Measurements from ENCODE around the gene TMTC2. TPM values are rescaled to one million over a fixed set of nuclear protein-coding genes. Genes with fewer than 3 reads are reported as not detected.

Gene TMTC2
- polyA plus RNA-seq, 4 donors = 1.1 to 5.6 (median 2.7) TPM

DNA sequence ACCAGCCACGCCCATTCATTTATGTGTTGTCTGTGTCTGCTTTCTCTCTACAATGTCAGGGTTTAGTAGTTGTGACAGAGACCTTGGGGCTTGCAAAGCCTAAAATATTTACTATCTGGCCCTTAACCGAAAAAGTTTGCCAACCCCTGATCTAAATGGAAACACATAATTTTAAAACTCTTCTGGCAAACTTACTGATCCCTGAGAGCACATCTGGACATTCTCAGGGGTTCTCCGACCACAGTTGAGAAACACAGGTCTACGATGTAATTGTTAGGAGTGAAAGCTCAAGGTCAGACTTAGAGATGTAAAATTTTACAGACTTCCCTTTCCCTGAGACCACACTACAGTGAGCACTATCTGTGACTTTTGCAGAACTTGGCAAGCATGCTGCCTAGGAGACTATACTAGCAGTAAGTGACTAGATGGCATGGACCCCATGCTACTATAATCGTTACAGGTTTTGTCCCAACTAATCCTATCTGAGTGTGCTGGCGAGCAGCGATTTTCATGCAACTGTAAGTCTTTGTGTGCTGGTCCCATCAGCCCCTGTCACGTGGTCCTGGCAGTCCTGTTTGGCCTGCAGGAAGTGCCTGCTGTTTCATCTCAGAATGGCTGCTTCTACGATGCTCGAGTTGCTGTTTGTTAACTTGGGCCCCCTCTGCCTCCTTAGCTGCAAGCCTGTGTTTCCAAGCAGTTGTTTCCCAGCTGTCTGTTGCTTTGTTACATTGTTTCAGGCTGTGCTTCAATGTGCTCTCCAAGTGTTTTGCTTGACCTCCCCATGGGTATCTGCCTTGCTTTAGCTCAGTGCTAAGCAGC is 21.6 kb downstream of the TMTC2 start:
- Histone ChIP-seq H3K4me3 (ENCODE audit: low read depth in 1 of 3, low read length in 3 of 3) (no peak overlapping the region), H3K9me3 (ENCODE audit: control insufficient read depth in 2 of 2, insufficient read depth in 1 of 2, low read depth in 1 of 2, low read length in 1 of 2) (no peaks in the 10 kb centered on the region), H3K4me1 (ENCODE audit: control insufficient read depth in 3 of 3, insufficient read depth in 2 of 3, low read depth in 1 of 3, low read length in 2 of 3) (no peaks in the 10 kb centered on the region), H3K36me3 (ENCODE audit: control insufficient read depth in 3 of 3, insufficient read depth in 2 of 3, low read depth in 1 of 3, low read length in 3 of 3) (no peaks in the 10 kb centered on the region), H3K27ac (ENCODE audit: low read depth in 1 of 3, low read length in 2 of 3) (no peak overlapping the region), H3K27me3 (ENCODE audit: control insufficient read depth in 3 of 3, insufficient read depth in 3 of 3, low read length in 3 of 3) (no peaks in the 10 kb centered on the region)
- FAIRE-seq (no peak), DNase-seq (peak in 1 of 2 donors; percentile 18)
- WGBS, 3 donors = 61 to 79% (median 79%) methylated on average over 10 of the region's 10 CpGs

DNA sequence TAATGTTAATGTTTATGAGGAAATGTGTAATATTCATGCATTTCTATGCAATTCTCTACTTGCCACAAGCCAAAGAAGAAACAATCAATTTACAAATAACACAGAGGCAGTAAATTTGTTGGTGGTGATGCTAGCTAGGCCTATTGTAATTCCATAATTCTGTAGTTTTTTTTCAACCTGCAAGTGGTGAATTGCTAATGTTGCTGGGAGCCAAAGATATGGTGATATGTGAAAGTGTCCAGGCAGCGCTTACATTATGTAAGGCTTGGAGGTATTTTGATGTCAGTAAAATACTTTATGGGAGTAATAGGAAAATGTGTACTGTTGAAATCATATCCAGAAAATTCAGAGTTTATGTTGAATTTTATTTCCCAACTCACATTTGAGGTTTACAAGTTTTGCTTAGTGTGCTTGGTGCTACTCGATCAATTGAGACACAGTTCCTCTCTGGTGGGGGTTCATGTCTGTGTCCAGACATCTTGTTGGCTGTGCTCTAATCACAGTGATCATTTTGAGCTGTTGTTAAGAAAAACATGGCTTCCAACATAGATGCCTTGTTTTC is 23.2 kb downstream of the TMTC2 start:
- no peaks in the 10 kb centered on the region for H3K27me3 ChIP-seq (ENCODE audit: control insufficient read depth in 3 of 3, insufficient read depth in 3 of 3, low read length in 3 of 3)
- H3K36me3 ChIP-seq (ENCODE audit: control insufficient read depth in 3 of 3, insufficient read depth in 2 of 3, low read depth in 1 of 3, low read length in 3 of 3) = no peaks in the 10 kb centered on the region
- no peak overlapping the region for H3K4me3 ChIP-seq (ENCODE audit: low read depth in 1 of 3, low read length in 3 of 3)
- WGBS, 3 donors = 89 to 98% (median 96%) methylated on average over 2 of the region's 2 CpGs
- no peak for DNase-seq
- H3K4me1 ChIP-seq (ENCODE audit: control insufficient read depth in 3 of 3, insufficient read depth in 2 of 3, low read depth in 1 of 3, low read length in 2 of 3) = no peaks in the 10 kb centered on the region
- H3K27ac ChIP-seq (ENCODE audit: low read depth in 1 of 3, low read length in 2 of 3) = no peak overlapping the region
- FAIRE-seq = no peak
- H3K9me3 ChIP-seq (ENCODE audit: control insufficient read depth in 2 of 2, insufficient read depth in 1 of 2, low read depth in 1 of 2, low read length in 1 of 2) = no peaks in the 10 kb centered on the region

DNA sequence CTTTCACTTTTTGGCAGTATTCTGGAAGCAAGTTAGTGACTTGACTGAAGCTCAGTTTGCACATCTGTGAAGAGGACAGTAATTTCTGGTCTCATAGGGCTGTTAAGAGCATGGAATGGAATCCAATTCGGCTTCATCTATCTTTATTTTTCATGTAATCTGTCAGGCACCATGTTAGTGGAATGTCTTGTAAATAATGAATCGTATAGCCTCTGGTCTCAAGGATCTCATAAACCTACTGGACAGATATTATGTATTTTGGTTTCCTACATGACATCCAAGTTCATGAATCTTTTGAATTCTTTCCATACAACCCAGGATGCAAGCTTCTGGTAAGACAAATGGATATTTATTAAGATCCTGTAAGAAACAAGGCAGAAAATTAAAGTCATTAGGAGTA is 24.0 kb downstream of the TMTC2 start:
- Histone ChIP-seq H3K9me3 (ENCODE audit: control insufficient read depth in 2 of 2, insufficient read depth in 1 of 2, low read depth in 1 of 2, low read length in 1 of 2) (no peaks in the 10 kb centered on the region), H3K36me3 (ENCODE audit: control insufficient read depth in 3 of 3, insufficient read depth in 2 of 3, low read depth in 1 of 3, low read length in 3 of 3) (no peaks in the 10 kb centered on the region), H3K27me3 (ENCODE audit: control insufficient read depth in 3 of 3, insufficient read depth in 3 of 3, low read length in 3 of 3) (no peaks in the 10 kb centered on the region), H3K27ac (ENCODE audit: low read depth in 1 of 3, low read length in 2 of 3) (no peak overlapping the region), H3K4me3 (ENCODE audit: low read depth in 1 of 3, low read length in 3 of 3) (no peak overlapping the region), H3K4me1 (ENCODE audit: control insufficient read depth in 3 of 3, insufficient read depth in 2 of 3, low read depth in 1 of 3, low read length in 2 of 3) (no peaks in the 10 kb centered on the region)
- 75 to 93% (median 90%) methylated on average over 2 of the region's 2 CpGs for WGBS, 3 donors
- FAIRE-seq (no peak), DNase-seq (no peak)

DNA sequence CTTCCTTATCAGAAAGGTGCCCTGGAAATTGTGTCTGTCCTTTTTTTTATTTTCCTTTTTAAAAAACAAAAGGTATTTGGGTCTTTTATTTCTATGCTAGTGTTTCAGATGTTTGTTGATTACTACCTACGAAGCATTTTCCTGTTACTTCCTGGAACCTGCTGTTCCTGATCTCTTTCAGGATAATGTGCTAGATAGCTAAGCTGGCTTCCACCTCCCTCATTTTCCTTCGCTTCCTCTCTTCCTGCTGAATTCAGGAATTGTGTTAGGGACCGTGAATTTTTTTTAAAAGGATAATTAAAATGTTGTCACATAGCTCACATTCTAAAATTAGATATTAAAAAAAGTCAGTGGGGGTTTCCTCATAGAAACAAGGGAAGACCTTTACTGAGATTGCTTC is 27.7 kb downstream of the TMTC2 start:
- FAIRE-seq = no peak
- no peak for DNase-seq
- Histone ChIP-seq H3K4me3 (ENCODE audit: low read depth in 1 of 3, low read length in 3 of 3) (no peak overlapping the region), H3K36me3 (ENCODE audit: control insufficient read depth in 3 of 3, insufficient read depth in 2 of 3, low read depth in 1 of 3, low read length in 3 of 3) (no peaks in the 10 kb centered on the region), H3K27me3 (ENCODE audit: control insufficient read depth in 3 of 3, insufficient read depth in 3 of 3, low read length in 3 of 3) (no peaks in the 10 kb centered on the region), H3K4me1 (ENCODE audit: control insufficient read depth in 3 of 3, insufficient read depth in 2 of 3, low read depth in 1 of 3, low read length in 2 of 3) (no peaks in the 10 kb centered on the region), H3K27ac (ENCODE audit: low read depth in 1 of 3, low read length in 2 of 3) (no peak overlapping the region), H3K9me3 (ENCODE audit: control insufficient read depth in 2 of 2, insufficient read depth in 1 of 2, low read depth in 1 of 2, low read length in 1 of 2) (no peaks in the 10 kb centered on the region)
- 79 to 92% (median 89%) methylated on average over 3 of the region's 3 CpGs for WGBS, 3 donors

DNA sequence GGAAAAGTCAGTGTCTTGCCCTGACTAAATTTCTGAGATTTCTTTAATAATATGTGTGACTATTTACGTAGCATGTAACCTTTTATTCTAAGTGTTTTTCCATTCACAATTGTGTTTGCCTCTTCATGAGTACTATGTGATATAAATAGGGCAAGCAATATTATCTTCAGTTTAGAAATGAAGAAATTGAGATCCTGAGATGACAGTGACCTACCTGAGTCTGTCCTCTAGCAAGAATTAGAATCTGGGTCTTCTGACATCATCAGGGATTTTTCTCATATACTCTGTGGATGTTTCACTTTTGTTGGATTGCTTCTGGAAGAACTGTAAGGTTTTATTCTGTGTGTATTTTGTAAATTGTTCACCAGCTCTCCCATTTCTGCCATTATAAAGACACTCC is 35.0 kb downstream of the TMTC2 start:
- Histone ChIP-seq H3K27ac (ENCODE audit: low read depth in 1 of 3, low read length in 2 of 3) (no peak overlapping the region), H3K4me1 (ENCODE audit: control insufficient read depth in 3 of 3, insufficient read depth in 2 of 3, low read depth in 1 of 3, low read length in 2 of 3) (no peaks in the 10 kb centered on the region), H3K4me3 (ENCODE audit: low read depth in 1 of 3, low read length in 3 of 3) (no peak overlapping the region), H3K9me3 (ENCODE audit: control insufficient read depth in 2 of 2, insufficient read depth in 1 of 2, low read depth in 1 of 2, low read length in 1 of 2) (no peaks in the 10 kb centered on the region), H3K27me3 (ENCODE audit: control insufficient read depth in 3 of 3, insufficient read depth in 3 of 3, low read length in 3 of 3) (no peaks in the 10 kb centered on the region), H3K36me3 (ENCODE audit: control insufficient read depth in 3 of 3, insufficient read depth in 2 of 3, low read depth in 1 of 3, low read length in 3 of 3) (no peaks in the 10 kb centered on the region)
- 79 to 90% (median 82%) methylated on average over 1 of the region's 1 CpG for WGBS, 3 donors
- DNase-seq (no peak), FAIRE-seq (no peak)

DNA sequence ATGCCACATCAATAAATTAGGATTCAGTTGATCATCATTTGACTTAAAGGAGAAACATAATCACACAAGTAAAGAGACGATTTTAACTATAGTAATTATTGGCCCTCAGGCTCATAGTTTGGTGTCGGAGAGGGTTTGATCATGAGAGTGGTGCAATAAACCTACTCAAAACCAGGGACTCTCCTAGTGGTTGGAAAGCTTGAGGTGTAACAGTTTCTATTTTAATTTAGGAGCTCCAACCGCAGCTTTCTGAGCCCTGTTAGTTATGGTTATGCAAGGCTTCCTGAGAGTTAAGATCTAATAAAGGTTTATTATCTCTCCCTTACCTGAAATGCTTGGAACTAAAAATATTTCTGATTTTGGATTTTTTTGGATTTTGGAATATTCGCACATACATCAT is 36.4 kb downstream of the TMTC2 start:
- no peak overlapping the region for H3K4me3 ChIP-seq (ENCODE audit: low read depth in 1 of 3, low read length in 3 of 3)
- DNase-seq (no peak), FAIRE-seq (no peak)
- H3K27ac ChIP-seq (ENCODE audit: low read depth in 1 of 3, low read length in 2 of 3) = no peak overlapping the region
- no peaks in the 10 kb centered on the region for H3K4me1 ChIP-seq (ENCODE audit: control insufficient read depth in 3 of 3, insufficient read depth in 2 of 3, low read depth in 1 of 3, low read length in 2 of 3)
- H3K36me3 ChIP-seq (ENCODE audit: control insufficient read depth in 3 of 3, insufficient read depth in 2 of 3, low read depth in 1 of 3, low read length in 3 of 3) = no peaks in the 10 kb centered on the region
- no peaks in the 10 kb centered on the region for H3K27me3 ChIP-seq (ENCODE audit: control insufficient read depth in 3 of 3, insufficient read depth in 3 of 3, low read length in 3 of 3)
- H3K9me3 ChIP-seq (ENCODE audit: control insufficient read depth in 2 of 2, insufficient read depth in 1 of 2, low read depth in 1 of 2, low read length in 1 of 2) = no peaks in the 10 kb centered on the region
- WGBS, 3 donors = 87 to 92% (median 89%) methylated on average over 4 of the region's 4 CpGs

DNA sequence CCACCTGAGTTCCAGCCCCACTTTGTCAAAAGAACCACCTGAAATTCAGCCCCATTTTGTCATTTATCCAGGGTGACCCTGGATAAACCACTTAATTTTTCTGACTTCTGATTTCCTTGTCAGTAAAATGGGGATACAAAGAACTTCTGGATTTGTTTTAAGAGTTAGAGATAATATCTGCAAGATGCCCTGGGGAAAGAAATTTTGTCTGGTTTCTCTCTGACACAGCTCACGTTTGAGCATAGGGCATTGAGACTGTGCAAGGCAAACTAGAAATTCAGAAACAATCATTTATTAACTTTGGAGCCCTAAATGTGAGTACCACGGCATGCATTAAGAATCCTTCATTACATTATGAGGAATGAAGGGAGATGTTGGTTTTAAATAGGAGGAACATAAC is 37.2 kb downstream of the TMTC2 start:
- FAIRE-seq (no peak), DNase-seq (no peak)
- Histone ChIP-seq H3K36me3 (ENCODE audit: control insufficient read depth in 3 of 3, insufficient read depth in 2 of 3, low read depth in 1 of 3, low read length in 3 of 3) (no peaks in the 10 kb centered on the region), H3K27me3 (ENCODE audit: control insufficient read depth in 3 of 3, insufficient read depth in 3 of 3, low read length in 3 of 3) (no peaks in the 10 kb centered on the region), H3K9me3 (ENCODE audit: control insufficient read depth in 2 of 2, insufficient read depth in 1 of 2, low read depth in 1 of 2, low read length in 1 of 2) (no peaks in the 10 kb centered on the region), H3K27ac (ENCODE audit: low read depth in 1 of 3, low read length in 2 of 3) (no peak overlapping the region), H3K4me3 (ENCODE audit: low read depth in 1 of 3, low read length in 3 of 3) (no peak overlapping the region), H3K4me1 (ENCODE audit: control insufficient read depth in 3 of 3, insufficient read depth in 2 of 3, low read depth in 1 of 3, low read length in 2 of 3) (no peaks in the 10 kb centered on the region)
- WGBS, 3 donors = 80 to 89% (median 83%) methylated on average over 2 of the region's 2 CpGs

DNA sequence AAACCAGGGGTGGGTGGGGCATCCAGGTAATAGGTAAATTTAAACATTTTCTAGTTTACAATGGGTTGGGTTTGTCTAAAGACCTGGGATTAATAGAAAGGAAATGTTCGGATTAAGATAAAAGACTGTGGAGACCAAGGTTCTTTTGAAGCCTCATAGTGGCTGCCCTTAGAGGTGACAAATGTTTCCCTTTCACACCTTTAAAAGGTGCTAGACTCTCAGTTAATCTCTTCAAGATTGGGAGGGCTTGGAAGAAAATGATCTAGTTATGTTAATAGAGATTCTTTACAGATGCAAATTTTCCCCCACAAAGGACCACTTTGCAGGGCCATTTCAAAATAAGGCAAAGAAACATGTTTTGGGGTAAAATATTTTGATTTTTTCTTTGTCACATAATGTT is 39.0 kb downstream of the TMTC2 start:
- Histone ChIP-seq H3K27ac (ENCODE audit: low read depth in 1 of 3, low read length in 2 of 3) (no peak overlapping the region), H3K36me3 (ENCODE audit: control insufficient read depth in 3 of 3, insufficient read depth in 2 of 3, low read depth in 1 of 3, low read length in 3 of 3) (no peaks in the 10 kb centered on the region), H3K9me3 (ENCODE audit: control insufficient read depth in 2 of 2, insufficient read depth in 1 of 2, low read depth in 1 of 2, low read length in 1 of 2) (no peaks in the 10 kb centered on the region), H3K4me3 (ENCODE audit: low read depth in 1 of 3, low read length in 3 of 3) (no peak overlapping the region), H3K4me1 (ENCODE audit: control insufficient read depth in 3 of 3, insufficient read depth in 2 of 3, low read depth in 1 of 3, low read length in 2 of 3) (no peaks in the 10 kb centered on the region), H3K27me3 (ENCODE audit: control insufficient read depth in 3 of 3, insufficient read depth in 3 of 3, low read length in 3 of 3) (no peaks in the 10 kb centered on the region)
- FAIRE-seq = no peak
- 82 to 89% (median 89%) methylated on average over 1 of the region's 1 CpG for WGBS, 3 donors
- DNase-seq = no peak

DNA sequence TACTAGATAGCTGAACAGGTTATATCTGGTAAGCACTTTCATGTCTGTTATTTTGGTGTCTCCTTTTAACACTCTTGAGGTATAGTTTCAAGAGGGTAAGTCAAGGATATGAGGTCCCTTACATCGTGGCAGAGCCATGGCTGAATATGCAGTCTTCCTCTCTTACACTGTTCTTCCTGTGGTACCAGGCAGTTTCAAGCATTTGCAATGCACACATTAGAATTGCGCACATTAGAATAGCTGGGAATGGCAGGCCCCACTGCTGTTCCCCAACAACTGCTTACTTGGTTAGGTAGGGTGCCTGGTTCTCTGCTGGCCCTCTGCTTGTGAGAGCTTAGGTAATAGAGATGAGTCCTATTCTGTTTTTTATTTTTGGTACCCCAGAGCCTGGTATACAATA is 41.2 kb downstream of the TMTC2 start:
- H3K36me3 ChIP-seq (ENCODE audit: control insufficient read depth in 3 of 3, insufficient read depth in 2 of 3, low read depth in 1 of 3, low read length in 3 of 3) = no peaks in the 10 kb centered on the region
- FAIRE-seq (no peak), DNase-seq (no peak)
- H3K27ac ChIP-seq (ENCODE audit: low read depth in 1 of 3, low read length in 2 of 3) = no peak overlapping the region
- no peaks in the 10 kb centered on the region for H3K27me3 ChIP-seq (ENCODE audit: control insufficient read depth in 3 of 3, insufficient read depth in 3 of 3, low read length in 3 of 3)
- WGBS, 3 donors = 87 to 98% (median 90%) methylated on average over 2 of the region's 2 CpGs
- H3K9me3 ChIP-seq (ENCODE audit: control insufficient read depth in 2 of 2, insufficient read depth in 1 of 2, low read depth in 1 of 2, low read length in 1 of 2) = no peaks in the 10 kb centered on the region
- H3K4me1 ChIP-seq (ENCODE audit: control insufficient read depth in 3 of 3, insufficient read depth in 2 of 3, low read depth in 1 of 3, low read length in 2 of 3) = no peaks in the 10 kb centered on the region
- H3K4me3 ChIP-seq (ENCODE audit: low read depth in 1 of 3, low read length in 3 of 3) = no peak overlapping the region

Data from small intestine (tissue), 7 donors.